Stimulated activated CD4-positive, alpha-beta T cell treated with anti-CD3 and anti-CD28 coated beads, Interleukin-15, amount 100 ng/mL, for 24 hours (primary cell): Measurements from ENCODE around the gene DCST2.
A peak's percentile ranks its signal among the peaks of the same experiment; 100 is the strongest.

Source experiments
- DNase-seq: peaks from one replicate; pipeline ENCODE4 v3.0.0-alpha.2; 2020

DCST2 gene

GRCh38 chr1:154973344-154974101 lies 60.1 kb downstream of the DCST2 start:
- peak; percentile 97 for DNase-seq

GRCh38 chr1:154972517-154973343 lies 60.9 kb downstream of the DCST2 start:
- no peak for DNase-seq

- no peak for DNase-seq
Measured at GRCh38 chr1:154972213-154972516, 61.4 kb downstream of the DCST2 start.

GRCh38 chr1:154971341-154971998 lies 62.1 kb downstream of the DCST2 start:
- no peak for DNase-seq

- peak; percentile 72 for DNase-seq
Measured at GRCh38 chr1:154970631-154971340, 62.8 kb downstream of the DCST2 start, which contains the start of gene SHC1. Gene SHC1 (minus strand): TSS chr1:154970747. CDS start chr1:154970526, 221 bp downstream.

- no peak for DNase-seq
Measured at GRCh38 chr1:154969860-154970452, 63.6 kb downstream of the DCST2 start.

GRCh38 chr1:154969246-154969645 lies 64.3 kb downstream of the DCST2 start:
- DNase-seq = no peak

GRCh38 chr1:154968731-154969130 lies 64.8 kb downstream of the DCST2 start:
- no peak for DNase-seq
